GM23248 (cell line): ENCODE measurements around the gene LRRC52.

ENCODE experiments used
- EZH2 ChIP-seq: fragments of 200-600 bp; sonication (generic); IDR thresholded peaks from 2 replicates; pipeline ENCODE4 v1.6.1; 2018; ENCODE audit warnings: antibody characterized with exemption, mild to moderate bottlenecking; ENCODE audit not compliant: insufficient read depth, poor library complexity, severe bottlenecking
- EZH2phosphoT487 ChIP-seq: fragments of 200-600 bp; sonication (generic); IDR thresholded peaks from 2 replicates; pipeline ENCODE4 v1.6.1; 2018; ENCODE audit warnings: antibody characterized with exemption, moderate library complexity, mild to moderate bottlenecking, low read depth; ENCODE audit not compliant: insufficient read depth

GRCh38 chr1:165501330-165501969 lies 42.4 kb upstream of the LRRC52 start:
- TF ChIP-seq EZH2: no peak
- no peak for TF ChIP-seq EZH2phosphoT487
